Measurements from ENCODE around the gene CDH13.

CDH13 gene

GRCh38 chr16:82653550-82654511, 27.1 kb downstream of the CDH13 start:
- peak; percentile 44 for DNase-seq

- peak; percentile 18 for DNase-seq
Measured at GRCh38 chr16:82655072-82655714, 28.4 kb downstream of the CDH13 start.

GRCh38 chr16:82655720-82656490, 29.1 kb downstream of the CDH13 start:
- no peak for DNase-seq

- no peak for DNase-seq
Measured at GRCh38 chr16:82657239-82657638, 30.5 kb downstream of the CDH13 start.

- no peak for DNase-seq
Measured at GRCh38 chr16:82657786-82658185, 31.0 kb downstream of the CDH13 start.

- DNase-seq, result no peak
Measured at GRCh38 chr16:82658796-82659195, 32.0 kb downstream of the CDH13 start.

DNA sequence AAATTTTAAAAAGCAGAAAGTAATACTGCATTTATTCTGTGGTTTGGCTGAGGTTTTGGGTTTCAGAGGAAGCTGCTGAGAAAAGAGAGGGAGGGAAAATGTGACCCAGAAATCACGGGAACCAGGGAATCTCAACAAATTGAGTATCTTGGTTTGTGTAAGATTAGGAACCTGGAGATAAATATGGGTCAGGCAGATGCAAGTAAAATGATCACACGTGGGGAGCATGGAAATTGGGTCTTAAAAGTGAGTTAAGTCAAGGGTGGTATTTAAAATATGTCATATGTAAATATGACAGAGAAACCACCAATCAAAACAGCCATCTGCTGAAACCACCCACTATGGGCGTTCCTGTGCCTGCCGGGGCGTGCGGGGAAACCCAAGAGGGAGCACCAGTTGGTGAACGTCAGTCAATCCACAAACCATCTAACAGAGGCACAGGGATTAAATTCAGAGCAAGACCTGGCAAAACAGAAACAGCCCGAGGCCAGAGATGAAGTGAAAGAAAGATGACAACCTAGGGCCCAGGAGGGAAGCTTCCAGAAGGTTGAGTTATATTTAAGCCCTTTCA, 33.4 kb downstream of the CDH13 start:
- DNase-seq, result no peak

GRCh38 chr16:82660966-82661365, 34.2 kb downstream of the CDH13 start:
- DNase-seq, result no peak

DNA sequence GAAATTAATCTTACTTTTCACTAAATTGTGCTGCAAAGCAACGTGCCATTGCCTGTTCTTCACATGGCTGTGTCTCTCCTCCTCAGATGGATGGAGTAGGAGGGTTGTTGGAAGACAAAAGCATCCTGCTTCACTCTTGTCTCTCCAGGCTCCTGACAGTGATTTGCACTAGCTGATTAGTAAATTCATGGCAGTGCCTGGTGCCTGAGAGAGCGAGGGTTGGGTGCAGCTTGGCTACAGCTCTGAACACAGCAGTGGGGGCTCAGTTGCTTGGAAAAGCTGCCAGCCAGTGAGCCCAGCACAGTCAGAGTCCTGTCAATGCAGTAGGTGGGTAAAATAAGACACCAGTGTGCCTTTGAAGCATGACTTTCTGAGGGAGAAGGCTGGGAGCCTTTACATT, 37.4 kb downstream of the CDH13 start:
- DNase-seq, result no peak

- no peak for DNase-seq
Measured at GRCh38 chr16:82665025-82665424, 38.3 kb downstream of the CDH13 start.

DNA sequence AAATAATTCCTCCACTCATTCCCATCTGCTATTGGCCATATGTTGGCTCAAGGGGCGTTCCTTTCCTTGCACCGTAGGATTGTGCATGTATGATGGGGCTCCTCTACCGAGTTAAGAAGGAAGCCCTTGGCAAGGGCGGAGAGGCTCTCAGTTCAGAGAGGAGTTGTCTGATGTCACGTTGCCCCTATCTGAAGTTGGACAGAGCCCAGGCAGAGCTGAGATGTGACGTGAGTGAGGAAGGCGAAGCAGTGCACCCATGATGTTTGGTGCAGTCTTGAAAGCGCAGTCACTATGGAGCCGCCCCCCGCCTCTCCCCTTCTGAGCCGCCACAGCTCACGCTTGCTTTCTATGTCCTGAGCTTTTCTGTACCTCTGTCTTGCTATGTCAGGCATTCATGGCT, 40.7 kb downstream of the CDH13 start:
- no peak for DNase-seq

- no peak for DNase-seq
Measured at GRCh38 chr16:82668094-82668493, 41.3 kb downstream of the CDH13 start.

DNA sequence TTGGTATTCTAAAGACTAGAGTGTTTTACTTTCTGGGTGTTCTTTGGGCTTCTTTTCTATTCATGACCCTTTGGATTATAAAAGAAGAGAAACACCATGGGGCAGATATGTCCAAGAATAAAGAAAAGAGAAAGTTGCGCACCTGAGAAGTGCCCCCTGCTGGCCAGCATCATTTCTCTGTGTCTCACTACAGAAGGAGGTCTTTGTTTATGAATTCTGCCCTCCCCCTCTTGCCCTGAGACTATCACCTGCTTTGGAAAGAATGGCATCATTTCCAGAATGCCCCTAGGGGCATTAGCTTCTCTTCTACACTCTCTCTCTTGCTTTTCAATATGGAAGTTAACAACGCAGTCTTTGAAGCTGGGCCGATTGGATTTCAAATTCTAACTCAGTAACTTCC, 45.0 kb downstream of the CDH13 start:
- DNase-seq, result no peak

DNA sequence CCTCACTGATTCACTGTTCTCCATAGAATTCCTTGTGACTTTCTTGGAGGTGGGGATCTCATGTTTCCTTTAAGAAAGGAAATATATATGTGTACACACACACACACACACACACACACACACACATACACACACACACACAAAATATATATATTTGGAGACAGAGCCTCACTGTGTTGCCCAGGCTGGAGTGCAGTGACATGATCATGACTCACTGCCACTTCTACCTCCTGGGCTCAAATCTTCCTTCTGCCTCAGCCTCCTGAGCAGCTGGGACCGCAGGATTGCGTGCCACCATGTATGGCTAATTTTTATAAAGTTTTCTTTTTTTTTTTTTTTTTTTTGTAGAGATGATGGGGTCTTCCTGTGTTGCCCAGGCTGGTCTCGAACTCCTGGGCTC, 45.9 kb downstream of the CDH13 start:
- DNase-seq, result no peak

- no peak for DNase-seq
Measured at GRCh38 chr16:82675300-82675699, 48.5 kb downstream of the CDH13 start.

DNA sequence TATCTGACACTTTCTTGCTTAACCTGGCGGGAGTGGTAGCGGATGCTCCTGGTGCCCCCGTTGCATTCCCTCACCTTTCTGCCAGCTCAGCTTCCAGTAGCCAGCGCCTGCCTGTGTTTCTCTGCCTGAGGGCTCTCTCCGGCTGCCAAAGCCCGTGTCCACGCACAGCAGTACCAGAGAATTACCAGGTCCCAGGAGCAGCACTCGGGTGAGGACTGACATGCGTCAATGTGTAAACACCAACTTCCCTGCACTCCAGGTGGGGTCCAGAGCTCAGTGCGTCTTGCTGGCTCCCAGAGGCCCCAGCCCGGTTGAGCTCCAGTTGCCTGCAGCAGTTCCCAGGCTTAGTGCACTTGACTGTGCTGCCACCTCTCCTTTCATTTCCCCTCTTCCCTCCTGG, 54.8 kb downstream of the CDH13 start:
- DNase-seq, result no peak

DNA sequence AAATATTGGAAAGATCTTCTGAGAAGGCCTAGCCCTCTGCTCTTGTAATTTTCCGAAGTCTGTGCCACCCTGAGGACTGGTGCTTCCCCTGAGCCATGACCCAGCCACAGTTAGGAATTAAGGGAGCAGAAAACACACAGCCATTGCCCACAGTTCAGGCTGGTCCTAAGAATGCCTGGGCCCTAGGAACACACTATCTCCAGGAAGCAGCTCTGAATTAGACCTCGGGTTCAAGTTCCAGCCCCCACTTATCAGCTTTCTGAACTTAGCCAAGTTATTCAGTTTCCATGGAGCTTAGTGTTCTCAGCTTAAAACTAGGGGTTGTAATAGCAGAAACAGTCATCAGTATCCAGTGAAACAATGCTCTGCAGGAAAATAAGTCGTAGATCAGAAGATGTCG, 56.0 kb downstream of the CDH13 start:
- no peak for DNase-seq

- no peak for DNase-seq
Measured at GRCh38 chr16:82684256-82684655, 57.5 kb downstream of the CDH13 start.

- DNase-seq, result no peak
Measured at GRCh38 chr16:82685526-82685925, 58.8 kb downstream of the CDH13 start.

GRCh38 chr16:82694239-82694874, 67.6 kb downstream of the CDH13 start:
- no peak for DNase-seq

GRCh38 chr16:82695806-82696205, 69.0 kb downstream of the CDH13 start:
- DNase-seq, result no peak

DNA sequence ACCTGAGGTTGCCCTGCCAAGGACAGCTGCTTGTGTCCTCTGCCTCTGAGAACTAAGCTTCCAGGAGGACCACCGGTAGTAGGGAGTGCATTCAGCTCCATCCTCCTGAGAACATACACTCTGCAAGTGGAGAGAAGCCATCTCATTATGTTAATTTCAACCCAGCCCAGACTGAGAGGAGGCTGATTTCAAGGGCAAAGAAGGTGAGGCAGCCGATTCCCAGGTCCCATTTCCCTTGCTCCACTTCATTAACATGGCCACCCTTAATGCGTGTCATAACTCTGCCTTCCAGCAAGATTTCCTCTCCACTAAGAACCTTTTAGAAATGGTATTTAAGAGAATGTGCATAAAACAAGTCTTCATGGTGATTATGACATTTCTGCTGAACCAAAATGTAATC, 72.5 kb downstream of the CDH13 start:
- DNase-seq, result no peak

Data from T1000 (cell line).